ENCODE data around the gene GALNT18. TPM values are rescaled to one million over a fixed set of nuclear protein-coding genes. Genes with fewer than 3 reads are reported as not detected.

GALNT18 gene
- polyA plus RNA-seq, 1 donor (not counting 4 experiments of a cell fraction or from before 2014, with no cell fraction given), result 27.2 TPM

- Histone ChIP-seq H3K27me3 (ENCODE audit: control insufficient read depth, extremely low read depth, insufficient read depth, low read length) (no peaks in the 10 kb centered on the region), H3K4me3 (ENCODE audit: control insufficient read depth in 2 of 3, extremely low read depth in 1 of 3, insufficient read depth in 2 of 3, low read depth in 1 of 3, low read length in 3 of 3) (no peak overlapping the region), H3K9me3 (ENCODE audit: control insufficient read depth, low read depth, low read length) (no peaks in the 10 kb centered on the region), H3K4me2 (ENCODE audit: control insufficient read depth, extremely low read depth, insufficient read depth, low read depth, low read length) (no peak overlapping the region), H2AFZ (ENCODE audit: control insufficient read depth, low read length) (no peak overlapping the region), H3K9ac (ENCODE audit: control insufficient read depth, extremely low read depth, insufficient read depth, low read length) (no peak overlapping the region), H4K20me1 (ENCODE audit: control insufficient read depth, extremely low read depth, insufficient read depth, low read length) (no peaks in the 10 kb centered on the region), H3K9me1 (ENCODE audit: control insufficient read depth, extremely low read depth, insufficient read depth, low read length) (no peaks in the 10 kb centered on the region), H3K4me1 (ENCODE audit: control insufficient read depth, extremely low read depth, insufficient read depth, low read length) (peaks cover 7% of the 10 kb centered on the region), H3K27ac (ENCODE audit: control insufficient read depth, insufficient read depth, low read length) (no peak overlapping the region), H3K79me2 (ENCODE audit: control insufficient read depth, insufficient read depth, low read length) (no peaks in the 10 kb centered on the region), H3K36me3 (ENCODE audit: control insufficient read depth in 2 of 2, extremely low read depth in 1 of 2, insufficient read depth in 2 of 2, low read length in 2 of 2) (peaks cover 0 to 1% of the 10 kb centered on the region in 2 experiments)
- dilution Hi-C loops (cut with MboI; ENCODE audit: extremely low pct_ligation_motif_present, low sequenced_read_pairs), result no loop called here
- FAIRE-seq (no peak), DNase-seq (ENCODE audit: low read depth, low spot score) (no peak)
- no peak for TF ChIP-seq CTCF (optimal IDR thresholded peaks at IDR 0.05 in 1 of 3, IDR thresholded peaks at IDR 0.05 in 1 of 3, conservative IDR thresholded peaks at IDR 0.05 in 1 of 3; ENCODE audit: extremely low read depth in 1 of 3, insufficient read depth in 2 of 3, low read length in 3 of 3)
- TF ChIP-seq EZH2 (IDR thresholded peaks at IDR 0.05; ENCODE audit: low read length), result no peak
Observed at GRCh38 chr11:11442791-11443190, 179.0 kb downstream of the GALNT18 start.

GRCh38 chr11:11441516-11441915 is 180.3 kb downstream of the GALNT18 start:
- DNase-seq (ENCODE audit: low read depth, low spot score), result no peak
- H3K9ac ChIP-seq (ENCODE audit: control insufficient read depth, extremely low read depth, insufficient read depth, low read length), result no peak overlapping the region
- no peaks in the 10 kb centered on the region for H3K79me2 ChIP-seq (ENCODE audit: control insufficient read depth, insufficient read depth, low read length)
- no peaks in the 10 kb centered on the region for H3K27me3 ChIP-seq (ENCODE audit: control insufficient read depth, extremely low read depth, insufficient read depth, low read length)
- H3K4me1 ChIP-seq (ENCODE audit: control insufficient read depth, extremely low read depth, insufficient read depth, low read length), result peaks cover 7% of the 10 kb centered on the region
- H2AFZ ChIP-seq (ENCODE audit: control insufficient read depth, low read length), result no peak overlapping the region
- no peaks in the 10 kb centered on the region for H3K9me3 ChIP-seq (ENCODE audit: control insufficient read depth, low read depth, low read length)
- no peak overlapping the region for H3K4me2 ChIP-seq (ENCODE audit: control insufficient read depth, extremely low read depth, insufficient read depth, low read depth, low read length)
- no peak overlapping the region for H3K27ac ChIP-seq (ENCODE audit: control insufficient read depth, insufficient read depth, low read length)
- H3K9me1 ChIP-seq (ENCODE audit: control insufficient read depth, extremely low read depth, insufficient read depth, low read length), result no peaks in the 10 kb centered on the region
- no peaks in the 10 kb centered on the region for H4K20me1 ChIP-seq (ENCODE audit: control insufficient read depth, extremely low read depth, insufficient read depth, low read length)
- TF ChIP-seq EZH2 (IDR thresholded peaks at IDR 0.05; ENCODE audit: low read length) (no peak), CTCF (optimal IDR thresholded peaks at IDR 0.05 in 1 of 3, IDR thresholded peaks at IDR 0.05 in 1 of 3, conservative IDR thresholded peaks at IDR 0.05 in 1 of 3; ENCODE audit: extremely low read depth in 1 of 3, insufficient read depth in 2 of 3, low read length in 3 of 3) (no peak)
- peaks cover 0 to 2% of the 10 kb centered on the region in 2 experiments for H3K36me3 ChIP-seq (ENCODE audit: control insufficient read depth in 2 of 2, extremely low read depth in 1 of 2, insufficient read depth in 2 of 2, low read length in 2 of 2)
- dilution Hi-C loops (cut with MboI; ENCODE audit: extremely low pct_ligation_motif_present, low sequenced_read_pairs), result no loop called here
- FAIRE-seq, result no peak
- H3K4me3 ChIP-seq (ENCODE audit: control insufficient read depth in 2 of 3, extremely low read depth in 1 of 3, insufficient read depth in 2 of 3, low read depth in 1 of 3, low read length in 3 of 3), result no peak overlapping the region

All from keratinocyte (primary cell).